Stimulated activated CD4-positive, alpha-beta T cell treated with anti-CD3 and anti-CD28 coated beads, Interleukin-1b, Interleukin-23, amount 100 ng/mL, for 48 hours (primary cell): ENCODE data around the gene PHKA2.

Experiments used
- DNase-seq: peaks from one replicate; pipeline ENCODE4 v3.0.0-alpha.2; 2020

The PHKA2 gene

DNA sequence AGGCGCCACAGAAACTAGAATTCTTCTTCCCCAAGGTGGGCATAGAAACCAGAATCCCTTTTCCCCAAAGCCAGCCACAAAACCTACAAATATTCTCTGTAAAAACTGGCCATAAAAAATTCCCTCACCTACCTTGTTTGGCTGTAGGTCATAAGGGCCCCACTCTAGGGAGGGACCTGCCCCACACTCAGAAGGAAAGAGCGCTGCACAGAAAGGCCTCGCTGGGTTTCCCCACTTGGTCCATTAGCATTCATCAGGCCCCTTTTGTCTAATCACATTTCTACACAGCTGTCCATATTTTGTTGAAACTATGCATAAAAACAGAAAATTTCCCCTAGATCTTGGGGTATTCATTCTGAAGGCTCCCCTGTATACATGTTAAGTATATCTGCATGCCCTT, 54.1 kb downstream of the PHKA2 start:
- no peak for DNase-seq

DNA sequence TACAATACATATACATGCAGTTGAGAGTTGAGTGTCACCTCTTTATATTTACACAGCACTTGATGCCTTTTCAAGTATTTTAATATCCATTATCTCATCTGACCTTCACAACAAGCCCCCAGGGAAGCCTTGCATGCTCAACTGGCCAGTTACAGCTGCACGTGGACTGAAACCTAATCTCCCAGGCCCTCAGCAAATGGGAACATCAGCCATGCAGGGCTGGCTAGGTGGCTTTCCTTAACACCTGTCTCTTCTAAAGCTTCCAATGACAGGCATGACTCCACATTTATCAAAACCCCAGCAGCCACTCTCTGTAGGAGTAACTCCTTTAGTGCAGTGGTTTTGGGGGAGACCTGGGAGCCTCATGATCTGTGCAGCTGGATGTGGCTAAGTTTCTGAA, 56.4 kb downstream of the PHKA2 start:
- DNase-seq, result no peak

DNA sequence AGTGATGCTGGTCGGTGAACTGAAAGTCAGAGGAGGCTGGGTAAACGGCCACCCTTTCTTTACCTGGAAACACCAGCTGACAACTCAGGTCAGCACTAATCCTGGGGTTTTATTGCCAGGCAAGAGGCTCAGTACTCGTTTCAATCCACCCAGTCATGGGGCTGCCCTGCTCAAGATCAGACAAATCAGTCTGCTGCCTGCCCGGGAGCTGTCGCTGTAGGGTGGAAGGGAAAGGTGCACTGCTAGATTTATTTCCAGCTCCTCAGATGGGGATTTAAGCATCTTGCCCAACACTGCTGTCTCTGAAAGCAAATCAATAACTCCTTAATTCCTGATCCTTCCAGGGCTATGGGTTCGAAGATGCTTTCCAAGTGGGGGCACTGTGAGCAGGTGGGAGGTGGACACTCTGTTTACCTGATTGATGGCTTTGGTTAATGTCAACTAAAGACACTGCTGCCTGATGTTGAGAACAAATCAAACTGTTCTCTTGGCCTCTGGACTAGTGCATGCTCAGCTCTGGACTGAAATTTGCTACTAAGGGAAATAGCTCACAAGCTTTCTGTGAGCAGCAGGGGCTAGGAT, 59.3 kb downstream of the PHKA2 start:
- no peak for DNase-seq

DNA sequence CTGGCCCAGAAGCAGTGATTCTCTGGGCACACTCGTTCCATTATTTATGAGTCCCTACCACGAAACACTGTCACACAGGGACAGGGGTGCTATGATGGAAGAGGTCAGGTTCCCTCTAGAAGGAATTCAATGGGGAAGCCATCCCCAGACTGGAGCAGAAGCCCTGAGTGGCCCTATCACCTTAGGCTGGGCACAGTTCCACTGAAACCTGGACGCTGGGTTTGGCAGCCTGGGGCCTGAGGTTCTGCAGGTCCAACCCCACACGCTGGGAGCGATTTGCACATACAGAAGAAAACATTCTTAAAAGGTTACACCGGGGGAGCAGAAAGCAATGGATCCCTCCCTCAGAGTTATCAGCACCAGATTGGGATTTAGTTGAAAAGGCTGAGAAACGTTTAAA, 63.3 kb downstream of the PHKA2 start:
- no peak for DNase-seq

DNA sequence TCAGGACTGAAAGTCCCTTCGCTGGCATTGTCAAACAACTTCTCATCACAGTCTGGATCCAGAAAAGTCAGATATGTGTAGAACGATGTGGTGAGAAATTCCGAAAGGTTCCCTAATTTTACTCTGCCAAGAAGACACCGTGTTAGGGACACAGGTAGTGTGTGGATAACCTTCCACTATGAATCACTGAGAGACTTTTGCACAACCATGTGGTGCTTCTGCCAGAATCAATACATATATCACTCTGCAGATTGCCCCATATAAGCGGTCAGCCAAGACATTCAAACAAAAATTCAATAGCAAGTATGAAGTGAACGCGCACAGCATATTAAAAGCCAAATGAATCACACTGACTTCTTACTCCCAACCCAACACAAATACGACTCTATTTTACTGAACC, 63.8 kb downstream of the PHKA2 start:
- no peak for DNase-seq

DNA sequence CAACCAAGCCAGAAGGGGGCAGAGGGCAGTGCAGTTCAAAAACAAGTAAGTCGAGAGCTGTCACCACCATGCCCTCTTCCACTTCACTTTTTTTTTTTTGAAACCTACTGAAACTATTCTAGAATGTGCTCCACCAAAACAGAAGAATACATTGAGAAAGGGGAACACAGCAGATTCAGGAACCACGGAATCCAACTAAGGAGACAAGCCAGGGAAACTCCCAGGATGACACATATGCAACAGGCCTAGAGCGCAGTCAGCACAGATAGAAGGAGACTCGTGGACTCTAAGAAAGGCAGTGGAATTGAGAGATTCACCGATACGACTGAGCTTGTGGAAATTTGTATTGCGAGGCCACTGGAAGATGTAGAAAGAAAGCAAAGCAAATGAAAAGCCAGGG, 66.1 kb downstream of the PHKA2 start:
- no peak for DNase-seq

DNA sequence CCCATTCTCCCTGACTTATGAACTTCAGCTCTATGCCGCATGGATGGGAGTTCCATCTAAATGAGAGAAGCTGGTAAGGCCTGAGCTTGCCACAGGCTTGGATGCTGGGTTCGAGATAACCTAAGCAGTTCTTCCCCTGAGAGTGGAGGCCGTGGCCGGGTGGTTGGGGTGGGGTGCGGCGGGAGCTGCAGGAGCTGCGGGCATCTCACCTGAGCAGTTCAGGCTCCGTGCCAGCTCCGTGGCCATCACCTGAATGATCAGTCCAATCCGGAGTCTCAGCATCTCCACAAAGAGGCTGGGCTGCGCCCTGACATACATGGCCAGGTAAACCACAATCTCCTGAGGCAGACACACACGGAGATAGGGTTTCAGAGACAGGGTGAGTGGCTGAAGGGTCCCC, 77.6 kb downstream of the PHKA2 start:
- no peak for DNase-seq

DNA sequence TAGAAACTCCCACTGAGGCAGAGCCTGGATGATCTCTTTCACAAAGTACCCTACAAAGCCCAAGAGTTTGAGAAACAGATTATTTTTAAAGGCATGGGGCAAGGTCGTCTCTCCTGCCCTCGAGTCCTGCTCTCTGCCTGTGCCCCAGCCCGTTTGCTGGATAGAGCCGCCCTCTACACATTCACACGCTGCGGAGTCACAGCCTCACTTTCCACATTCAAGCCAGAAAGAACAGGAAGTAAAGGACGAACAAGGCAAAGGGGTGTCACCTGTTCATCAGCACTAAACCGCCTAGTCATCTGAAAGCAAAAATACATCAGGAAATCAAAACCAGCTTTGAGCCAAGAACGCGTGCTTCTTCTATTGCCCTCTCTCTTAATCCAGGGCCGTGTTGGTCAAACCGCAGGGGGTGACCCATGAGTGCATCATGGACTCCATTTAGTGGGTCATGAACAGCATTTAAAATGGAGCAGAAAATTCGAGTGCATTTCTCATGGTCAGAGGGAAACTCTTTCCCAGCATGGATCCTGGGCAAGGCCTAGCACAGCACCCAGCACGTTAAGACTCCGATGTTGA, 83.4 kb downstream of the PHKA2 start:
- no peak for DNase-seq

DNA sequence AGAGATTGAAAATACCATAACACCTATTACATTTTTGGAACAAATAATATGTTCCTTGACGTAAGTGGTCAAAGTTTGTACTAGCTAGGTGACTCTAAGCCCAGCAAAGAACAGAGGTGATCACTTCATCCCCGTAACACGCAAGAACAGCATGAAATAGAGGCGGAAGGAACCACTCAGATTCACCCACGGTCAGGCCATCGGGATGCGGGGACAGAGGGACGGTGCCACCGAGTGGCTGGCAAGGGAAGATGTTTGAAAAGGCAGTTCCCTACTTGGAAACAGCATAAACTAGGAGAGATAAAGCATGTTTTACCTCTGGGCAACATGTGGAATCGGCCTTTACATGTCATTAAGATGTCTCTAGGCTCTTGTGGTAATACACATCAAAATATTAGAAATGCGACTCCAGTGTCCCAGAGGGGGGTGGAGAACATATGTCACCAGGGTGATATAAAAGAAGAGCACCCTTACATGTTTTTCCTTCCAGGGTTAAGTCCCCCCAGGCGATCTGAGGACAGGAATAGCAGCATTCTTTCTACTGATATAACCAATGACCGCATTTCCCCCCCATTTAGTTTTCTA, 84.0 kb downstream of the PHKA2 start:
- no peak for DNase-seq

DNA sequence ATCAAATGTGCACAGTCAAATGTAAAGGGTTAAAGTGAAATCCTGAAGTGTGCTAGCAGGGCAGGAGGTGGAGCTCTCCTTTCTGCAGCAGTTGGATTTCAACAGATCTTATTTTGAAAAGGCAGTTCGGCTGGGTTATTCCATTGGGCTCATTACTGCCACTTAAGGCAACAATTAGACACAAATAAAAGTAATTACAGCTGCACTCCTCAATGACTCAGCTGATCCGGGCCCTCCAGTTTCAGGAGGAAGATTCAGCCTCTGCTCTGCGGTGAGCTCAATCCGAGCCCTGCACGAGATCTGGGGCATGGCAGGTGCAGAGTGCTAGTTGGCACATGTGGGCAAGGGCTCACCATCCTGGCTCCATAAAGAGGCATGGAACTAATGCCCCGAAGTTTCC, 85.4 kb downstream of the PHKA2 start:
- DNase-seq, result no peak

DNA sequence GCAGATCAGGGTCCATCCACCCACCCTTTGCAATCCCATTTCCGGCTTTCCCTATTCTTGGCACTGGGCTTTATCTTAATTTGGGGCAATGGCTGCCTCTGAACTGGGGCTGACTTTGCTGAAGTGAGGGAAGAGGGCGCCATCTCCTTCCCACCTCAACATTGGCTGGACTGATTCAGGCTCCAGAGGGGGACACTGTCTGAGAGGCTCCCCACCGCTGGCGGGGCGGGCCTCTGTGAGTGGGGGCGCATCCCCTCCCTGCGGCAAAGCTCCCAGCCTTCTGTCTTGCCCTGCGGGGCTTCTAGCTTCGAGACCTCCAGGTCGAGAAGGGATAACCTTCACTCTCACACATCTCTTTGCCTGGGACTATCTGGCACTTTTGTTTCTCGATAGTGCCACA, 85.8 kb downstream of the PHKA2 start:
- no peak for DNase-seq

DNA sequence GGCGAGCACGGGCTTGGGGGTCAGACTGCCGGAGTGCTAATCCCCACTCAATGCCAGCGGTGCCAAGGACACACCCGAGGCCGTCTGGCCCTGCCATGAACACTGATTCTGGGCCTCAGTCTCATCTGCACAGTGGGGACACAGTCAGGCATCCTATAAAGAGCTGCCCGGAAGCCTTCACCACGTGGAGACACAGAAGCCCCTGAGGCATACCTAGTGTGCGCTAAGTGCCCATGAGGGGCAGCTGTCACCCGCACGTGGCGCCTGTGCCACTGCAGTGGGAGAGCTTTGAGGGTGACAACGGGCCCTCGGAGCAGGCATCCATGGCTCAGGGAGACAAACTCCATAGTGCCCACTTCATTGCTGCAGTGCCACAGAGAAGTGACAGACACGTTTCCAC, 86.3 kb downstream of the PHKA2 start:
- DNase-seq, result no peak

DNA sequence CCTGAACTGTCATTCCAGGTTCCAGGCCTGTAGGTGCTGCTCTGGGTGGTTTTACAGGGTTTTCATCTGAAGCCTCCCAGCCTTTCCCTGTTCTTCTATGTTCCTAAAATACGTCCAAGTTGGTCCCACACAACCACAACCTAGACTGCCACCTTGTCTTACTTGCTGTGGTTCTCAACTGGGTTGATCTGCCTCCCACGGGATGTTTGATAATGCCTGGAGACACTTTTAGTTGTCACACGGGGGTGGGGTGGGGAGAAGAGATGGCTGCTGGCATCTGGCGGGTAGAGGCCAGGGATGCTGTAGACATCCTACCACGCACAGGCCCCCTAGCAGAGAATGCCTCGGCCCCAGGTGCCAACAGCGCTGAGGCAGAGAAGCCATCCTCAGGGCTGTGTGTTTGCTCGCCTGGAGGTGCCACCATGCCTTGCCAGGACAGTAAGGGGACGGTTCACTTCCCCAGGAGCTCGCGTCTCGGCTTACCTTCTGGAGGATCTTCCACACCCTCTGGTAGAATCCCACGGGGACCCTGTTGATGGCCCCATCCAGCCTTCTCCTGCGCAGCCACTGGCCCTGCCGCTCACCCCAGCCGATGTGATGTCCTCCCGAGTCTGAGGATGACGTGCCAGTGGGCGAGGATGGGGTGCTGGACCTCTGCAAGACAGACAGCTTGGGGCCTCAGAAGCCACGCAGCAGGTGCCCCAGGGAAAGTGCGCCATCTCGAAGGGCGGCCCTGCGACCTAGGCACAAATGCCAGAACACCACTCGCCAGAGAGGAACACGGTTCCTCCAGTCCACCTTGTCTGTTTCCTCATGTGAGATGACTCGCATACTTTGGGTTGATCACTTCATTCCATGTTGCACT, 87.0 kb downstream of the PHKA2 start:
- no peak for DNase-seq

DNA sequence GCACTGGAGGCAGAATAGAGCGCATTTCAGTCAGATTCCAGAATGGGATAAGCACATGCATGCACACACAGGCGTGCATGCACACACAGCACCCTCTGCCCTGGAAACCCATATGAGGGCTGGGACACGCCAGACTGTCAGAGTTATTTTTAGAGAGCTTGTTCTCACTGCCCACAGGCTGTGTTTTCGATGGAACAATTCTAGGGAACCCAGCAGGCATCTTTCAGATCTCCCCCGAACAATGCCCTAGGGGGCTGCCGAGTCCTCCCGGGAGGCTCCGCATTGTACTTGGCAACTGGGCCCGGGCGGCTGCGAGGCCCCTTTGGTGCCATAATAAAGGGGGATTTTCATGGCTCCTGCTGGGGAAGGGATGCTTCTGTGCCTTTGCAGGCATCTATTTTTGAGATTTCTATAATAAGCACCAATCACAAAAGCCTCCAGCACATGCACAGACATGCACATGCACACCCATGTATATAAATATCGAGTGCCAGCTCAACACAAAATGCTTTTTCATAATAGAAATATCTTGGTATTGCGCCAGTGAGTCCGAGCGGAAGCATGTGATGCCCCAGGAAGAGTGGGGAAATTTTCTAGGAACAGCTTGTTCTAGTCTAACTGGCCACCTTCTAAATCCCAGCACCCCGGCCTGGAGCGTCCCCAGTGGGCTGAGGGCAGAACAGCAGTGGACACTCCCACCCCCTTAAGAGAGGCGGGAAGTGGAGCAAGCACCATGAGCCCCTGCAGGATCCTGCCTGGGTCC, 88.5 kb downstream of the PHKA2 start:
- no peak for DNase-seq

DNA sequence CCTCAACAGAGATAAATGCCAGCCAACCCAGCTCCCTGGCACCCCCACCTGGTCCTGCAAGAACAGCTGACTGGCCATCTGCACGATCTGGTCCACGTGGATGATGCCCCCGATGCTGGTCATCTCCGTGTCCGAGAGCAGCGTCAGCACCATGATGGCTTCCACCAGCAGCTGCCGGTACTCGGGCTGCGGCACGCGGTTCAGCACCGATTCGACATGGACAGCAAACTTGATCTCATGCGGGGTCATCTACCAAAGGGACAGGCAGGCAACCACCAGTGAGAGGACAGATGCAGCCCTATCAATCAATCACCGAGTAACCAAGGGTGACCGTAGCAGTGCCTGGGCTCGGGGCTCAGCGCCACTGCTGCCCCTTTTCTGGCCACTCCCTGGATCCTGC, 89.8 kb downstream of the PHKA2 start:
- DNase-seq, result no peak

DNA sequence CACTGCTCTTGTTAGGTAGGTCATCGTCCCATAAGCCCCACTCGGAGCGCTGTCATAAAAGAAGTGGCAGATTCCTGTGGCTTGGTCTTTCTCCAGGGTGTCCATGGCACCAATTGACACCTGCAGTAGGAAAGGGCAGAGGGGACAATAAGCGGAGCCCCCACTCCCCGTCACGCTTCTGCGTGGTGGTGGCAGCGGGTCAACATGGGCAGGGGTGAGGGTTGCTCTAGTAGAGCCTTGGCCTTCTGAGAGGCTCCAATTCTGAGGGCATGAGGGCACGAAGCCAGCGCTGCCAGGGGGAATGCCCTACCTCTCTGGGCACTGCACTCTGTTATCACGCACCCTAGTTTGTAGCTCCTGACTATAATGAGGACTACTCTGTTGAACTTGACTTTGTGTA, 90.4 kb downstream of the PHKA2 start:
- DNase-seq, result no peak

DNA sequence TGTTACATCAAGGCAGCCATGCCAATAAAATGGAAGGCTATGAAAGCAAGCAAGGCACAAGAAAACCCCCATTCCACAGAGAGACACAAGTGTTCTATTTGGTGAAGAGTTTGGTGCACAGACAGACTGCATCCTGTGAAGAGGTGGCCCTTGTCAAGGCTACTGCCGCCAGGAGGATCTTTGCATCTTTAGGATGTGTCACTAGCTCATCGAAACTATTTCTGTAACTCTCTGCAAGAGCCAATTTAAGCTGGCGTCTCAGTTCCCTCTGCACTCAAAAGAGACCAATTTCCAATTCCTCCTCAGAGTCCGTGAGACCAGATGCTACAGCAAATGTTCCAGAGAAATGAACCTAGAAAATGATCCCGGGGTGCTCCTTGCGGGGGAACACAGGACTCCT, 91.0 kb downstream of the PHKA2 start:
- DNase-seq, result no peak

DNA sequence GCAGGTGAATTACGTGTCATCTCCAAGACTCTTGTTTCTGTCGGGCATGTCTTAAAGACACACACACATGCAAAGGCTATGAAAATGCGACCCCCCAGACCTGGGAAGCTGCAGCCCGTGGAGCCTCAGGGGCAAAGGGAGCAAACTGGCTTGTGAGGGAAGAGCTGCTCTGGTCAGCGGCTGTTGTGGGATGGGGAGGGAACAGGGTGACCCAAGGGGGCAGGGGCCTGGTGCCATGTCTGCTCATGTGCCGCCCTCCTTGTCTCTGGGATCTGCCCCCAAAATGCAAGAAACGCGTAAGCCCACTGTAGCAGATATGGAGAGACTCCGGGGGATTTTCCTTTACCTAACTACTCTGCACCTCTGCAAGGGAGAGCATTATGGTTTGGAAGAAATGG, 92.4 kb downstream of the PHKA2 start:
- no peak for DNase-seq

DNA sequence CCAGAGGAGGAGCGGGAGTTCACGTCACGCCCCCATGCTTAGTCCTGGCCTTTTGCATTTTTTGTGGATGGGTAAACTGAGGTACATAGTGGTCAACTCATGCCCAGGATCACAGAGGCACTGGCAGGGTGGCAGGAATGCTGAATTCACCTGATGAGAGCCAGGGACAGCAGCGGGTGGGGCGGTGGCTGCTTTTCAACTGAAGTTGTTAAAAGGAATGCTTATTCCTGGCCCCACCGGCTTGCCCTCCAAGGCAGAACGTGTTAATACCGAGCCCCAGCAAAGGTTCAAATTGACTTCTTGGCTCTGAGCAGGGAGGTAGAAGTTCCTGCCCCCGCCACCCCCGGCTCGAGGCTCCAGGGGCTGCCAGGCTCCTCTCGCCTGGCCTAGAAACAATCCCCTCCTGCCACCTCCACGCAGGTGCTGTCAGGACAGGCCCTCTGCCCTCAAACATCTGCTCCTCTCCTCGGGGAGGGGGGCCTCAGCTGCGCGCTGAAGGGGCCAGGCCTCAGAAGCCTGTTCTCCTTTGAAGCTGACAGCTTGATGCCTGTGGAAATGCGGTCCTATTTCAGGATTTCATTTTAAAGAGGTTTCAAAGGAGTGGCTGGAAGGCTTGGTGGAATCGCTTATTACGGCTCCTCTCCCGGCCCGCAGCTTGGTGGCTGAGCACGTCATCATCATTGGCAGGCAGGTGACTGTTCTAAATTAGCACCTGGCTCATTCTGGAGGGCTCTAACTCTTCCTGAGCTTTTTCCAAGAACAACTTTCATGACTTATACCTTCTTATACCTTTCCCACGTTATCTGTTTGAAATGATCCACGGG, 93.0 kb downstream of the PHKA2 start:
- DNase-seq, result no peak

DNA sequence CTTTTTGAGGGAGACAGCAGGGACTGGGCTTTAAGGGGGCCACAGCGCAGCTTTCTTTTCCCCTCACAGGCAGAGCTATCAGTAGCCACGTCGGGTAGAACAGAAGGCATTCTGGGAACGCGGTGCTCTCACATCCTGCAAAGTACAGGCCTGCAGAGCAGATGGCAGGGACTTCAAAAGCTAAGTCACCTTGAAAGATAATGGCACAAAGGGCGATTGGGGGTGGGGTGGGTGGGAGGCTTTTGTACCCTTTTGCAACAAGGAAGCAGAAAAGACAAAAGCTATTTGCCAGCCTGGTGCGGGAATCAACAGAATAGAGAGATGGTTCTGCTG, 93.9 kb downstream of the PHKA2 start:
- no peak for DNase-seq

DNA sequence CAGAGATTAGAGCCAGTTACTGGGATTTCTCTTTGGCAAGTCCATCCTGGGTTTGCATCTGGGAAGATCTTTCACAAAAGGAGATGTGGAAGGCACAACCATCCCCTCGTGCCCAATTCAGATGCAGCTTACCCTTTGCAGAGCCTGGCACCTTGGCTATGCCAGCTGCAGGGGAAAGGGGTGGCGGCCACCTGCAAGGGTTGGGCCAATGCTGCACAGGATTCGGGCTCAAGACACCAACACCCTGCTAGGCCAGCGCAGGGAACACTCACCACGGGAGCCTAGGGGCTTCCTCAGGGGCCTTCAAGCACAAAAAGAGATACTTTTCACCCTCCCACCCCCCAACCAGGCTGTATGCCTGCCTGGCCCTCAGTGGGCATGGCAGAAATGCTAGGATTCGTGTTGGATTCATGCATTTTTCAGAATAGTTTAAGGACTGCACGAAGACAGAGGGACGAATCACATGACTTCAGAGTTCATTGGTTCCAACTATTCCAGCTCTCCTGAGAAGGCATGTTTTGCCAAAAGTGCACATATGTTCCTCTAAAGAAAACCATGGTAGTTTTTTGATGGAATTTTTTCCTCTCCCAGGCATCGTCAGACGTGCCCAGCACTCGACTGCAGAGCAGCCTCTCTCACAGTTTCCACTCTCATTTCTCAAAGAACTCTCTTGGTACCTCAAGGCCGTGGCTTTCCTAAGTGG, 94.4 kb downstream of the PHKA2 start:
- no peak for DNase-seq

DNA sequence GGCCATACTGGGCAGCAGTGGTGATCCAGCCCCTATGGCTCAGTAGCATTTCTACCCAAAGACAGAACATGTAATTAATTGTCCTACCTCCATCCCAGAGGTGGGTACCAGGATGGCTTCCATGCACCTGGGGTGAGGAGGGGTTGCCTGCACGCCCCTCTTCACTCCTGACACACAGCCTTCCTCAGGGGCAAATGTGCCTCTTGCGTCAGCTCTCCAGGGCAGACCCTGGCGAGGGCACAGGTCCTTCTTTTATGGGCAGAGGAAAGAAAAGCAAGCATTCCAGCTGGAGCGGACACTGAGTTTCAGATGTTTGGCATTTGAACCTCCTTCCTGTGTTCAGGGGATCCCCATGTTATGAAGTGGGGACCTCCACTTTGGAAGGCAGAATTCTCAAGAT, 95.6 kb downstream of the PHKA2 start:
- no peak for DNase-seq
